ENCODE results near the gene HOXB9. TPM values are rescaled to one million over a fixed set of nuclear protein-coding genes. Genes with fewer than 3 reads are reported as not detected.

HOXB9 gene
- total RNA-seq, 1 experiment from 2014 or later = 27.8 TPM

DNA sequence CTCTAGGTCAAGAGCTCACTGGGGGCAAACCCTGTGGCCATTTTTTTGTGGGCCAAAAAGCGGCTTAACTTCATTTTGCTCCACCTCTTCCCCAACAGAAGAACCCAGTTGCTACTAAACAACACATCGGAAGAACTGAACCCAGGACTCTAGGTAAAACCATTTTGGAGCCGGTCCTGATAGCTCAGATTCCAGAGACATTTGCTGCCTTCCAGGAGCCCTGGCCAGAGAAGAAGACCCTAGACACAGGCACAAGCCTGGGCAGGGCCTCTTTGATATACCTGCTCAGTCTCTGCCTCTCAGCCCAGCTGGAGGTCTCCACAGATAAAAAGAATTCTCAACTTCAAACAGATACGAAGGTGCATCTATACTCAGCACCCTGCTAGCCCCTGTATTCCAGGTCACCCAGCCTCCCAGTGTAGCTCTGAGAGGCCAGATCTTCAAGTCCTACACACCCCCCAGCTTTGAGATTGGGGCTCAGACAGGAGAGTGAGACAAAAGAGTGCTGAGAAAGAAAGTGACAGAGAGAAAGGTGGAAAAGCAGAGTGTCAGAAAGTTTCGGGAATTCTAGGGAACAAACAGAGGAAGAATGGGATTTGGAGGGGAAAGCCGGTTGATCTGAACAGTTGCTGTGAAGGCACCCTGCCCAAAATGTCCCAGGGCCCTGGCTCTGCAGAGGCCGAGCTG, 6.6 kb upstream of the HOXB9 start:
- Mint-ChIP-seq H3K4me1 (ENCODE audit: low read depth, unreplicated experiment) (no peaks in the 10 kb centered on the region), H3K9me3 (ENCODE audit: low read depth, unreplicated experiment) (no peaks in the 10 kb centered on the region), H3K27ac (ENCODE audit: unreplicated experiment) (no peak overlapping the region), H3K36me3 (ENCODE audit: insufficient read depth, unreplicated experiment) (peaks cover 56% of the 10 kb centered on the region), H3K27me3 (ENCODE audit: unreplicated experiment) (no peaks in the 10 kb centered on the region), H3K4me3 (ENCODE audit: low read depth, unreplicated experiment) (no peak overlapping the region)
- intact Hi-C loops (cut with micrococcal nuclease; ENCODE audit: unreplicated experiment) = no loop called here
- DNase-seq = no peak
- CTCF ChIA-PET = interaction anchor here (0.6 to 1.4 kb wide), 2 partner anchors 14 to 17 kb away, joined by 3 to 4 read pairs; partner anchors contain the start of gene HOXB8
- no TSS peak for BruUV-seq (replicated peaks)
- TF ChIP-seq, protein P1, sequence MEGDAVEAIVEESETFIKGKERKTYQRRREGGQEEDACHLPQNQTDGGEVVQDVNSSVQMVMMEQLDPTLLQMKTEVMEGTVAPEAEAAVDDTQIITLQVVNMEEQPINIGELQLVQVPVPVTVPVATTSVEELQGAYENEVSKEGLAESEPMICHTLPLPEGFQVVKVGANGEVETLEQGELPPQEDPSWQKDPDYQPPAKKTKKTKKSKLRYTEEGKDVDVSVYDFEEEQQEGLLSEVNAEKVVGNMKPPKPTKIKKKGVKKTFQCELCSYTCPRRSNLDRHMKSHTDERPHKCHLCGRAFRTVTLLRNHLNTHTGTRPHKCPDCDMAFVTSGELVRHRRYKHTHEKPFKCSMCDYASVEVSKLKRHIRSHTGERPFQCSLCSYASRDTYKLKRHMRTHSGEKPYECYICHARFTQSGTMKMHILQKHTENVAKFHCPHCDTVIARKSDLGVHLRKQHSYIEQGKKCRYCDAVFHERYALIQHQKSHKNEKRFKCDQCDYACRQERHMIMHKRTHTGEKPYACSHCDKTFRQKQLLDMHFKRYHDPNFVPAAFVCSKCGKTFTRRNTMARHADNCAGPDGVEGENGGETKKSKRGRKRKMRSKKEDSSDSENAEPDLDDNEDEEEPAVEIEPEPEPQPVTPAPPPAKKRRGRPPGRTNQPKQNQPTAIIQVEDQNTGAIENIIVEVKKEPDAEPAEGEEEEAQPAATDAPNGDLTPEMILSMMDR (IDR thresholded peaks at IDR 0.05; ENCODE audit: unreplicated experiment) = no peak

DNA sequence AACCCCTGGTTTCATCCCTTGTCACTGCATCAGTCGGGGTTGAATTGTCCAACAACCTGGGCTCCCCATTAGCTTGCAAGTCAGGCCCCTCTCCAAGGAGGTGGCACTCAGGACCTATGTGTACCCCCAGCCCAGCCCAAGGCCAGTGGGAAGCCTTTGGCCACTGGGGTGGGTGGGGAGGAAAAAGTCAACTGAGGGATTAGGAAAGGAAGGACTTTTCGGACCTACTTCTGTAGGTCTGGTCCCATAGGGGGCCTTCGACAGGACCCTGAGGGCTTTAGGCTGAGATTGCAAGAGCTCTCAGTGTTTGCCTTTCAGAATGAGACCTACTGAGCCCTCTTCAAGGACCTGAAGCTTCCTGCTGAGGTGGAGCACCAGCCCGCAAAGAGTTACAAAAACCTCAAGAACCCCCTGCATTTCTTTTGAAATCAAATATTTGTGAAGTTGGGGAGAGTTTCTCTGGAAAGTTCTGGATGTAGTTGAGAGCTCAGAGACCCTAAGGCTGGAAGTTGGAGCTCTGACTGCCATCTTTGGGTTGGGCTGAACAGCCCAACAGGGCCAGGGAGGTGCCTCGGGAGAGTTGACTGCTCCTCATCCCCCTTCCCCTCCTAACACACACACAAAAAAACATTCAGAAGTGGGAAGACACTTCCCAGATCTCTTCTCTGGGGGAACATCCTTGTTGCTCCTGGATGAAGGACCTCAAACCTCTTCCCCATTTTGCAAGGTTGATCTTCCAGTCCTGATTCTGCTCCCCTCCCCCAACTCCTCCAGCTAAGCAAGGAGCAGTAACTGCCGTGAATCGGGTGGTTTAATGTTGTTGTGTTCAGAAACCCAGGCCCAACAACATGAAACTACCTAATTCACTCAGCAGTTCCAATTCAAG, 5.8 kb upstream of the HOXB9 start:
- Mint-ChIP-seq H3K4me1 (ENCODE audit: low read depth, unreplicated experiment) (peaks cover 2% of the 10 kb centered on the region), H3K27me3 (ENCODE audit: unreplicated experiment) (peaks cover 5% of the 10 kb centered on the region), H3K27ac (ENCODE audit: unreplicated experiment) (no peak overlapping the region), H3K4me3 (ENCODE audit: low read depth, unreplicated experiment) (no peak overlapping the region), H3K9me3 (ENCODE audit: low read depth, unreplicated experiment) (no peaks in the 10 kb centered on the region), H3K36me3 (ENCODE audit: insufficient read depth, unreplicated experiment) (peaks cover 61% of the 10 kb centered on the region)
- intact Hi-C loops (cut with micrococcal nuclease; ENCODE audit: unreplicated experiment) = no loop called here
- CTCF ChIA-PET = interaction anchor here (0.6 to 1.4 kb wide), 2 partner anchors 13 to 17 kb away, joined by 3 to 4 read pairs; partner anchors contain the start of gene HOXB8
- no peak for DNase-seq
- TF ChIP-seq, protein P1 (IDR thresholded peaks at IDR 0.05; ENCODE audit: unreplicated experiment) = no peak
- no TSS peak for BruUV-seq (replicated peaks)

DNA sequence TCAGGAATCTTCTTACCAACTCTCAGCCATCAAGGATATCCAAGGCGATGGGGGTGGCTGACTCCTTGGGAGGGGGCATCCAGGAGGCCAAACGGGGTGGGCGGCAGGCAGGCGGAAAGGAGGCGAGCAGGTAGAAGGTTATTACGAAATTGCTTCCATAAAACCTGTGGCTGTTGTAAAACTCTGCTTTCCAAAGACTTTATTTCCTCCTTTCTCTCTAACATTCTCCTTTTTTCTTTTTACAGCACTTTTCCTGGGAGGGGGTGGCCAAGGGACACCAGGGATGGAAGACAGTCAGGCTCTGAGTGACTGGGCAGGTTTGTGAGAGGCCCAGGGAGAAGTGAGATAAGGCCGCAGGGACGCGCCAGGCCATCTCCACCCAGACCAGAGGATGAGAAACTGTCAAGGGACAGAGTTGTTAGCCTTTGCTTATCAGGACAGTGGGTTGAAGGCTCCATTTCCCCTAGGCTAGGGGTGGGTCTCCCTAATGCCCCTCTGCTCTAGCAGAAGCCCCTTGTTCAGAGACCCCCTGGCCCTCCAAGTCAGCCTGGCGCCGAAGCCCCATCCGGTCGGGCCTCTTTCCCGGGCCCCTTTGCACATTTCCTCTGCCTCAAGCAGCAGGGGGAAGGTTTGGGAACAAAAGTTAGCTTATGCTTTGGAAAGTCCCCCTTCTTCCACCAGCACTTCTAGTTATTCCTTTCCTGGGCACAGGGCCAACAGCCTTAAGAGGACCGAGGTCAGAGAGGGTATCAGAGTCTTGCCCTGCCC, 5.0 kb upstream of the HOXB9 start:
- H3K27me3 Mint-ChIP-seq (ENCODE audit: unreplicated experiment) = peaks cover 14% of the 10 kb centered on the region
- no TSS peak for BruUV-seq (replicated peaks)
- peaks cover 9% of the 10 kb centered on the region for H3K4me1 Mint-ChIP-seq (ENCODE audit: low read depth, unreplicated experiment)
- no peaks in the 10 kb centered on the region for H3K9me3 Mint-ChIP-seq (ENCODE audit: low read depth, unreplicated experiment)
- H3K36me3 Mint-ChIP-seq (ENCODE audit: insufficient read depth, unreplicated experiment) = peaks cover 61% of the 10 kb centered on the region
- no peak for DNase-seq
- H3K27ac Mint-ChIP-seq (ENCODE audit: unreplicated experiment) = no peak overlapping the region
- TF ChIP-seq, protein P1 (IDR thresholded peaks at IDR 0.05; ENCODE audit: unreplicated experiment) = no peak
- CTCF ChIA-PET = no interaction called here
- H3K4me3 Mint-ChIP-seq (ENCODE audit: low read depth, unreplicated experiment) = no peak overlapping the region
- intact Hi-C loops (cut with micrococcal nuclease; ENCODE audit: unreplicated experiment) = no loop called here

All from Calu3 (cell line).